PFSK-1 (cell line): ENCODE measurements around the gene CXorf65.

Source experiments
- FOXP2 ChIP-seq: optimal IDR thresholded peaks from 2 replicates; pipeline ENCODE3; 2011; ENCODE audit warnings: borderline replicate concordance, control low read depth, inconsistent platforms; ENCODE audit not compliant: insufficient read depth; ENCODE audit errors: extremely low read length, extremely low read depth
- POLR2AphosphoS5 ChIP-seq: IDR thresholded peaks from 2 replicates; pipeline ENCODE4 v1.6.1; 2012; ENCODE audit warnings: low read depth, mild to moderate bottlenecking, control low read depth, low read length, moderate library complexity
- SIN3A ChIP-seq: IDR thresholded peaks from 2 replicates; pipeline ENCODE4 v1.6.1; 2012; ENCODE audit warnings: mild to moderate bottlenecking, low read length, moderate library complexity, borderline replicate concordance; ENCODE audit not compliant: insufficient read depth
- TAF1 ChIP-seq: IDR thresholded peaks from 2 replicates; pipeline ENCODE4 v1.6.1; 2012; ENCODE audit warnings: low read length, control low read depth, borderline replicate concordance; ENCODE audit not compliant: insufficient read depth
- TF ChIP-seq, protein P1 (sequence below), 2 experiments: IDR thresholded peaks; 2 replicates each; pipeline versions ENCODE4 v1.6.1 to v1.8.0; 2011 to 2012; ENCODE audit warnings: low read depth in 2 of 2, low read length in 2 of 2, control low read depth in 1 of 2, inconsistent platforms in 1 of 2, mild to moderate bottlenecking in 1 of 2, moderate library complexity in 1 of 2; ENCODE audit not compliant: insufficient read depth in 1 of 2

Gene CXorf65

DNA sequence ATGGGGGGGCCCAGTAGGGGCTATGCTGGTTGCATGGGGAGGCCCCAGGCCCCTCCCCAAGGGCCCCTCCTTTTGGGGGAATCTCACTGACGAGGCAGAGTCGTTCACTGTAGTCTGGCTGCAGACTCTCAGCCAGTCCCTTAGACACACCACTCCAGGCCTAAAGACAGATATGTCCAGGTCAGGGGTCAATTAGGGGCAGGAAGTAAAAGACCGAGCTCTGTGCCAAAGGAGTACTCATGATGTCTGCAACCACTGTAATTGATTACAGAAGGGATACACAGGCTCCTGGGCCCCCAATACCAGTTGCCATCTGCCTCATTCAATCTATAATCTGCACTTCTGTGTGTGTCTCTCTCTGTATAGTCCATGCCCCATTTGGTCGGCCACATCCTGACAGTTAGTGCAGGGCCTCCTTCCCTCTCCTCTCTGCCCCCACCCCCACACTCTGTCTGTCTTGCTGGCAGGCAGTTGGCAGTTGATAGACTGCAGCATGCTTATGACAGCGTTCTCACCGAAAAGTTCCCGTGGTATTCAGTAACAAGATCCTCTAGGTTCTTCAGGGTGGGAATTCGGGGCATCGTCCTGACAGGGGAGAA lies 1.3 kb upstream of the CXorf65 start:
- no peak for TF ChIP-seq TAF1
- no peak for TF ChIP-seq SIN3A
- TF ChIP-seq POLR2AphosphoS5, result no peak
- TF ChIP-seq, protein P1, sequence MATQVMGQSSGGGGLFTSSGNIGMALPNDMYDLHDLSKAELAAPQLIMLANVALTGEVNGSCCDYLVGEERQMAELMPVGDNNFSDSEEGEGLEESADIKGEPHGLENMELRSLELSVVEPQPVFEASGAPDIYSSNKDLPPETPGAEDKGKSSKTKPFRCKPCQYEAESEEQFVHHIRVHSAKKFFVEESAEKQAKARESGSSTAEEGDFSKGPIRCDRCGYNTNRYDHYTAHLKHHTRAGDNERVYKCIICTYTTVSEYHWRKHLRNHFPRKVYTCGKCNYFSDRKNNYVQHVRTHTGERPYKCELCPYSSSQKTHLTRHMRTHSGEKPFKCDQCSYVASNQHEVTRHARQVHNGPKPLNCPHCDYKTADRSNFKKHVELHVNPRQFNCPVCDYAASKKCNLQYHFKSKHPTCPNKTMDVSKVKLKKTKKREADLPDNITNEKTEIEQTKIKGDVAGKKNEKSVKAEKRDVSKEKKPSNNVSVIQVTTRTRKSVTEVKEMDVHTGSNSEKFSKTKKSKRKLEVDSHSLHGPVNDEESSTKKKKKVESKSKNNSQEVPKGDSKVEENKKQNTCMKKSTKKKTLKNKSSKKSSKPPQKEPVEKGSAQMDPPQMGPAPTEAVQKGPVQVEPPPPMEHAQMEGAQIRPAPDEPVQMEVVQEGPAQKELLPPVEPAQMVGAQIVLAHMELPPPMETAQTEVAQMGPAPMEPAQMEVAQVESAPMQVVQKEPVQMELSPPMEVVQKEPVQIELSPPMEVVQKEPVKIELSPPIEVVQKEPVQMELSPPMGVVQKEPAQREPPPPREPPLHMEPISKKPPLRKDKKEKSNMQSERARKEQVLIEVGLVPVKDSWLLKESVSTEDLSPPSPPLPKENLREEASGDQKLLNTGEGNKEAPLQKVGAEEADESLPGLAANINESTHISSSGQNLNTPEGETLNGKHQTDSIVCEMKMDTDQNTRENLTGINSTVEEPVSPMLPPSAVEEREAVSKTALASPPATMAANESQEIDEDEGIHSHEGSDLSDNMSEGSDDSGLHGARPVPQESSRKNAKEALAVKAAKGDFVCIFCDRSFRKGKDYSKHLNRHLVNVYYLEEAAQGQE (IDR thresholded peaks at IDR 0.05; ENCODE audit: insufficient read depth in 1 of 2, low read depth in 2 of 2, low read length in 2 of 2), result no peak
- no peak for TF ChIP-seq FOXP2

DNA sequence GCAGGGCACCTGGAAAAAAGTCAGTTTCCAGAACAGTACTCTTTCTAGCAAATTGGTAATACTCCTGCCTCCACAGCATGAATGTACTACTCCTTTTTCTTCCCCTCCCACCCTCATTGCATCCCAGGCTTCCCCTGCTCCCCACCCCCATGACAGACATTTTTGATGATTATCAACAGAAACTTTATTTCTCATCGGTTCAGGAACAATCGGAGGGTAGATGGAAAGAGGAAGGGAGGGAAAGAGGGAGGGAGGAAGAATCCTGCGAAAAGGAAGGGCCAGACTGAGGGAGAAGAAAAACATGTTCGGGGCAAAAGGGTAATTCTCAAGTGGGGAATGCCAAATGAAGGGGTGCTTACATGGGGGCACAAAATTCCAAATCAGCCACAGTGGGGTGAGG lies 705 bp upstream of the CXorf65 start:
- TF ChIP-seq TAF1 (no peak), SIN3A (no peak), POLR2AphosphoS5 (no peak), FOXP2 (no peak)
- TF ChIP-seq, protein P1 (IDR thresholded peaks at IDR 0.05; ENCODE audit: insufficient read depth in 1 of 2, low read depth in 2 of 2, low read length in 2 of 2), result no peak

DNA sequence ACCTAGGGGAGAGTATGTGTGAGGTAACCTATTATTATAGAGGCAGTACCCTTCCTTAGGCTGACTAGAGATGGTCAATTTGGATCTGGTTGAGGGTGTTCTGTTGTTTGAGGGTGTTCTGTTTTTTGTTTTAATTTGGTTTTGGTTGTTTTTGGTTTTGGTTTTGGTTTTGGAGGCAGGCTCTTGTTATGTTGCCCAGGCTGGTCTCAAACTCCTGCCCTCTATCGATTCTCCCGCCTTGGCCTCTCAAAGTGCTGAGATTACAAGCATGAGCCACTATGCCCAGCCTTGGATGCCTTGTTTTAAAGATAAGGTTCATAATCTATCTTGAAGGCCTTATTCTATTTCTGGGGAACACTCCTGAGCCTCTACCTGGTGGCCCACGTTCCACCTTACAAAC lies 912 bp downstream of the CXorf65 start:
- TF ChIP-seq POLR2AphosphoS5, result no peak
- no peak for TF ChIP-seq TAF1
- no peak for TF ChIP-seq FOXP2

DNA sequence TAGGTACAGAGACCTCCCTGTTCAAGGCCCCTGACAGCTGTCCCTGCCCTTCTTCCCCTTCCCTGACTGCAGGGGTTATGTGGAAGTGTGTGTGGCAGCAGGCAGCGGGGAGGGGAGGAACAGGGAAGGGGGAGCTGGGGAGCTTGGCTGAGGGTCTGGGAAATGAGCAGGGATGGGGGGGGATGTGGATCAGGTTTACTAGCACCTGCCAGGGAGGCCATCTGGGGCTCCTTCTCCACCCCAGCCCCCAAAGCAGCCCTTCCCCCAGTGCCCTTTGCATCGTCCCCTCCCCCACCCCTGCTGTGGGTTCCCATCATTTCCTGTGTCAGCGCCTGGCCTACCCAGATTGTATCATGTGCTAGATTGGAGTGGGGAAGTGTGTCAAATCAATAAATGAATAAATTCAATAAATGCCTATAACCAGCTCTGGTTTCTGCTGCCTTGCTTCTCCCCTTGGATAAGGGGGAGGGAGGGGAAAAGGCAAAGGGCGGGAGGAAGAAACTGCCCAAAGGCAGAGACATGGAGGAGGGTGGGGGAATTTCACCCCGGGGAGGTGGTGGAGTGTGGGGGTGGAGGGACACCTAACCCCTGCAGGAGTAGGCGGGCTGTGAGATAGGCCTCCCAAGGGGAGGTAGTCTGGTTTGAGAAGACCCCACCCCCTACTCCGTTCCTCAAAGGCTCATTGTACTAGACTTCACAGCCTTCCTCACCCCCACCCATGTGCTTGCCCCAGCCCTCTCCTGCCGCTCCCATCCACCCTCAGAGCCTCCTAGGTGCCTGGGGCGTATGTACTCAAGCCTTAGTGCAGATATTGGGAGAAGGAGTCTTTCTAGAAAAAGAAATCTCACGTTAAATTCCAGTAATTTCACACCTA lies 3.2 kb downstream of the CXorf65 start:
- TF ChIP-seq SIN3A (no peak), FOXP2 (no peak), POLR2AphosphoS5 (no peak), TAF1 (no peak)
- TF ChIP-seq, protein P1 (IDR thresholded peaks at IDR 0.05; ENCODE audit: insufficient read depth in 1 of 2, low read depth in 2 of 2, low read length in 2 of 2), result no peak

DNA sequence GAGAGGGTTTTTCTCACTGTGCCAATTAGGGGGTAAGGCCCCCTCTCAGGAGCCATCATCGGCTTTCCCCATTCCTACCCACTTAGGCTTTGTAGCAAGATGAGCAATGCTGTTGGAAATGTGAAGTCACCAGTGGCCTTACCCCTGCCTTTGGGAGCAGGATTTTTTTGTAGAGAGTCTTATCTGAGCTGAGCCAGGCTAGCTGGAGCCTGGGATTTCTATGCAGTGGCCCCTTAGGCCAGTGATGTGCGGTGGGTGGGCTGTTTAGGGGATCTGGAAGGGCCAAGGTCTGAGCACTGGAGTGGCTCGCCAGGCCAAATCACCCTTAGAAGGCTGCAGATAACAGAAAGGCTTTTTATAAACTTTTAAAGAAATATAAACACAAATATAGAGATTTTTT lies 4.2 kb downstream of the CXorf65 start:
- TF ChIP-seq TAF1, result no peak
- no peak for TF ChIP-seq POLR2AphosphoS5
- TF ChIP-seq, protein P1 (IDR thresholded peaks at IDR 0.05; ENCODE audit: insufficient read depth in 1 of 2, low read depth in 2 of 2, low read length in 2 of 2), result no peak
- no peak for TF ChIP-seq SIN3A
- TF ChIP-seq FOXP2, result no peak
